GM12878 (cell line): ENCODE measurements around the gene ATP6V1F. TPM values are rescaled to one million over a fixed set of nuclear protein-coding genes. Genes with fewer than 3 reads are reported as not detected.

Source experiments
- ATAC-seq: fragments of 200-7000 bp; cut with Tn5 transposase; 3 replicates; pipeline ENCODE4 v1.9.1; 2020; ENCODE audit warnings: mild to moderate bottlenecking, moderate library complexity
- BruUV-seq: library from RNA; stranded (reverse); fragments of 400-500 nt; replicated peaks from 2 replicates; lab custom pipeline; 2021; lab: Mats Ljungman, UMichigan
- CTCF ChIA-PET: fragments of 300-600 bp; sonication (Branson Sonifier 250); formaldehyde crosslinking; extraction: SDS; loops from one replicate; lab custom pipeline; 2021; ENCODE audit warnings: inconsistent platforms; lab: Yijun Ruan, JAX
- POLR2A ChIA-PET: fragments of 350-600 bp; formaldehyde crosslinking; extraction: SDS; loops from one replicate; lab custom pipeline; 2021; ENCODE audit warnings: inconsistent platforms; lab: Charles Lee
- RAD21 ChIA-PET: fragments of 300-600 bp; sonication (Branson Sonifier 250); formaldehyde crosslinking; loops from one replicate; lab custom pipeline; 2023; ENCODE audit warnings: antibody characterized with exemption; ENCODE audit not compliant: unreplicated experiment; lab: Charles Lee
- SMC1A ChIA-PET: fragments of 300-600 bp; sonication (Branson Sonifier 250); formaldehyde crosslinking; loops from one replicate; lab custom pipeline; 2023; ENCODE audit not compliant: unreplicated experiment, uncharacterized antibody; lab: Charles Lee
- DNase-seq: peaks from one replicate; pipeline ENCODE4 v3.0.0-alpha.2; 2011; ENCODE audit warnings: low read depth, low spot score
- FAIRE-seq: peaks from 3 replicates; lab custom pipeline; 2011; peaks lifted over from hg19 to GRCh38; lab: Jason Lieb, UNC
- H2AFZ ChIP-seq: 2 replicates; pipeline ENCODE4 v1.6.0; 2011; ENCODE audit warnings: low read depth, low read length, control low read depth; ENCODE audit not compliant: control insufficient read depth
- H3K27ac ChIP-seq: 2 replicates; pipeline ENCODE4 v1.5.1; 2011; ENCODE audit warnings: control low read depth; ENCODE audit not compliant: control insufficient read depth, insufficient read depth
- H3K27me3 ChIP-seq, 2 experiments: replicated peaks in 1 of 2; 2 replicates each; pipeline versions ENCODE4 v1.6.0 to v1.6.1; 2011; ENCODE audit warnings: low read length in 1 of 2; ENCODE audit not compliant: control insufficient read depth in 2 of 2, insufficient read depth in 2 of 2
- H3K36me3 ChIP-seq, 2 experiments: 2 replicates each; pipeline ENCODE4 v1.5.1; 2011; ENCODE audit warnings: low read length in 1 of 2; ENCODE audit not compliant: control insufficient read depth in 2 of 2, insufficient read depth in 2 of 2
- H3K4me1 ChIP-seq: 2 replicates; pipeline ENCODE4 v1.6.1; 2011; ENCODE audit warnings: mild to moderate bottlenecking, low read length, moderate library complexity, mixed read lengths; ENCODE audit not compliant: control insufficient read depth, insufficient read depth
- H3K4me2 ChIP-seq: 2 replicates; pipeline ENCODE4 v1.6.0; 2011; ENCODE audit warnings: control low read depth; ENCODE audit not compliant: control insufficient read depth, insufficient read depth
- H3K4me3 ChIP-seq: fragments of 200-600 bp; sonication (generic); 2 replicates; pipeline ENCODE4 v1.5.1; 2016
- H3K79me2 ChIP-seq: 2 replicates; pipeline ENCODE4 v1.6.0; 2011; ENCODE audit warnings: low read length; ENCODE audit not compliant: control insufficient read depth, insufficient read depth
- H3K9ac ChIP-seq: 2 replicates; pipeline ENCODE4 v1.8.0; 2011; ENCODE audit warnings: low read length, control low read depth, mixed read lengths; ENCODE audit not compliant: control insufficient read depth, insufficient read depth
- H3K9me3 ChIP-seq: replicated peaks from 3 replicates; pipeline ENCODE4 v1.5.1; 2011; ENCODE audit warnings: mild to moderate bottlenecking, low read length; ENCODE audit not compliant: control insufficient read depth, insufficient read depth
- H4K20me1 ChIP-seq: 2 replicates; pipeline ENCODE4 v1.6.0; 2011; ENCODE audit not compliant: control insufficient read depth, insufficient read depth
- CBFB ChIP-seq: IDR thresholded peaks from 2 replicates; pipeline ENCODE4 v1.6.1; 2016; ENCODE audit warnings: antibody characterized with exemption, low read depth
- CHD4 ChIP-seq: fragments of 200-600 bp; sonication (generic); IDR thresholded peaks from 2 replicates; pipeline ENCODE4 v1.6.1; 2016; ENCODE audit warnings: mild to moderate bottlenecking
- ESRRA ChIP-seq: IDR thresholded peaks from 2 replicates; pipeline ENCODE4 v1.6.1; 2012; ENCODE audit warnings: mild to moderate bottlenecking, low read length, improper control_type of control experiment
- HCFC1 ChIP-seq: fragments of 150-350 bp; IDR thresholded peaks from 2 replicates; pipeline ENCODE4 v1.6.1; 2014; ENCODE audit warnings: low read length
- PRDM15 ChIP-seq: fragments of 450-650 bp; formaldehyde crosslinking; IDR thresholded peaks from 2 replicates; pipeline ENCODE4 v1.4.0; 2020; ENCODE audit warnings: mild to moderate bottlenecking, moderate library complexity
- RELA ChIP-seq: fragments of 450-650 bp; IDR thresholded peaks from 2 replicates; pipeline ENCODE4 v1.8.0; 2014; ENCODE audit warnings: borderline replicate concordance; ENCODE audit not compliant: partially characterized antibody
- TCF3 ChIP-seq: IDR thresholded peaks from 2 replicates; pipeline ENCODE4 v1.6.1; 2012; ENCODE audit warnings: low read depth, mild to moderate bottlenecking, low read length, borderline replicate concordance; ENCODE audit not compliant: insufficient read depth
- ZBED1 ChIP-seq: IDR thresholded peaks from 2 replicates; pipeline ENCODE4 v1.6.1; 2016; ENCODE audit warnings: borderline replicate concordance
- WGBS: methylation state at CpG from one replicate; pipeline ENCODE4 v1.1.6; 2016; ENCODE audit warnings: low lambda C conversion rate; ENCODE audit not compliant: insufficient replicate concordance, insufficient coverage; ENCODE audit errors: missing lambda C conversion rate; 5-methylcytosine and 5-hydroxymethylcytosine counted together
- in situ Hi-C: fragments of 300-500 bp; cut with MboI; formaldehyde crosslinking; loops from 9 replicates; pipeline ENCODE4 v1.14.3; 2018; ENCODE audit warnings: mixed read lengths
- intact Hi-C: fragments of 100-400 bp; cut with micrococcal nuclease; formaldehyde crosslinking; loops from one replicate; pipeline ENCODE4 v1.14.2; 2022; ENCODE audit not compliant: unreplicated experiment
- polyA plus RNA-seq, 11 experiments: library from polyadenylated mRNA; depleted of rRNA in 4 of 11; unstranded in 6 of 11; stranded (reverse) in 5 of 11; fragments of >200 nt; fragmentation: Nextera tagmentation in 4 of 11; fragmentation: Illumina TruSeq in 1 of 11; extraction: Ambion mirVana in 4 of 11; extraction: Trizol in 1 of 11; gene quantifications; 1 replicate in 1 of 11; 2 replicates in 10 of 11; pipeline versions ENCODE4 v1.2.1 to v1.2.3, GENCODE V29; 2011 to 2016; ENCODE audit warnings: inconsistent platforms in 2 of 11, missing spikeins in 2 of 11, low read depth in 1 of 11
- total RNA-seq, 4 experiments: library from RNA; depleted of rRNA in 3 of 4; stranded (reverse); fragments of >200 nt in 3 of 4; fragmentation: Illumina TruSeq in 1 of 4; extraction: Trizol in 1 of 4; gene quantifications; 2 replicates each; pipeline versions ENCODE4 v1.2.1 to v1.2.3, GENCODE V29; 2013 to 2021

Gene ATP6V1F
- total and polyA plus RNA-seq, 10 of the 15 experiments (the other 5 are each of a cell fraction or from before 2014, with no cell fraction given) = 111 to 343 (median 203) TPM

GRCh38 chr7:128818694-128819093 is 44.0 kb upstream of the ATP6V1F start:
- no TSS peak for BruUV-seq
- Histone ChIP-seq H3K36me3 (no peaks in the 10 kb centered on the region), H3K4me1 (no peaks in the 10 kb centered on the region), H2AFZ (no peak overlapping the region), H4K20me1 (no peaks in the 10 kb centered on the region), H3K4me3 (no peak overlapping the region), H3K79me2 (no peaks in the 10 kb centered on the region), H3K27me3 (peaks cover 0 to 5% of the 10 kb centered on the region in 2 experiments; a peak in 2 of 4 replicates), H3K4me2 (no peak overlapping the region), H3K9ac (no peak overlapping the region), H3K9me3 (no peaks in the 10 kb centered on the region), H3K27ac (no peak overlapping the region)
- WGBS = 35% methylated on average over 3 of the region's 3 CpGs
- FAIRE-seq = no peak
- ChIA-PET CTCF (interaction anchor here (0.7 kb wide), 1 partner anchor 282 kb away, joined by 3 read pairs; no protein-coding TSS in a partner anchor), RAD21 (no interaction called here), POLR2A (interaction anchor here (1.1 kb wide), 1 partner anchor 31 kb away, joined by 4 read pairs; no protein-coding TSS in a partner anchor), SMC1A (no interaction called here)
- ATAC-seq = no peak
- no peak for TF ChIP-seq ESRRA
- TF ChIP-seq RELA = no peak
- TF ChIP-seq CBFB = no peak
- no peak for TF ChIP-seq CHD4
- TF ChIP-seq PRDM15 = no peak
- TF ChIP-seq TCF3 = no peak
- TF ChIP-seq ZBED1 = no peak
- no peak for TF ChIP-seq HCFC1
- DNase-seq = no peak
- in situ Hi-C loops = no loop called here
- intact Hi-C loops = no loop called here
